ENCODE results near the gene KIF26B.

KIF26B gene

GRCh38 chr1:245173446-245174211 lies 18.8 kb downstream of the KIF26B start:
- DNase-seq, result no peak

DNA sequence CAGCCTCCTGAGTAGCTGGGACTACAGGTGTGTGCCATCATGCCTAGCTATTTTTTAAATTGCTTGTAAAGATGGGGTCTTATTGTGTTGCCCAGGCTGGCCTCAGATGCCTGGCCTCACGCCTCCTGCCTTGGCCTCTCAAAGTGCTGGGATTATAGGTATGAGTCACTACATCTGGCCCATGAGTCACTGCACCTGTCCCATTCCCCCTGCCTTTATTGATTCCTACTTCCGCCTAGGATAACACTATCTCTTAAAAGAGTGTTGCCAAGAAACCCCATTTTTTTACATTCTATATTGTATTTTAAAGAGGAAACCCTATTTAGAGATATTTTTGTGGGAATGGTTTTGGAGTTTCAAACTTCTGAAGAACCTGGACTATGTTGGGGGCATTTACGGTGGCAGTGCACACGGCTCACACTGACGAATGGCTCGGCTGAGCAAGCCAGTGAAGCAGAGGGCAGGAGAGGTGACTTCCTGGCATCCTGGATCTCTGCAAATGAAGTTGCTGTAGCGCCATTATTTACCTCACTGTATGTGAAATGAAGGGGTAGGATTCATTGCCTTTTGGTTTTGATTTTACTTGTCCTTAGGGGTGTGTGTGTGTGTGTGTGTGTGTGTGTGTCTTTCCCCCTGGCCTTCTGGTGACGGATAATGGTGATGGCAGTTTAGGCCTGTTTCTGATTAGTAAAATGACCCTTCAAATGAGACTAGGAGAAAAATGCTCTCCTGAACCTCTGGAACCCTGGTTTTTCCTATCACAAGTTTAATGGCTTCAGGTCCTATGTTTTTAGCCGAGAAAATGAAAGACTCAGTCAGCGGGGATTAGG lies 22.5 kb downstream of the KIF26B start:
- DNase-seq, result no peak

DNA sequence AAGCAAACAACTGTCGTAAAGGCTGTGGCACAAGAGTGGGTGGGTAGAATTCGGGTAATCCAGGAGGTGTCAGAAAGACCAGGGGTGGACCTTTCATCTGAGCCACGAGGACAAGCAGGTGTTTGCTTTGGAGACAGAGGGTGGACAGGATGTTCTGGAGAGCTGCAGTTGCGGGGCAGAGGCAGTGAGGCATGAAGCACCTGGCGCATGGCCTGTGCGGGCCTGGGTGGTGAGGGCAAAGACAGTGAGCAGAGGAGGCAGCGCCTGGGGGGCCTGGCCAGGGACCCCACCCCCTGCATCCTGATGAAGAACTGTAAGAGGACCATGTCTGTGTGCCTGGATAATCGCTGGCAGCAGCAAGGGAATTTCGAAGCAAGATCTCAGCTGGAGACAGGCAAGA lies 24.9 kb downstream of the KIF26B start:
- no peak for DNase-seq

- DNase-seq, result no peak
Observed at GRCh38 chr1:245180496-245181157, 25.8 kb downstream of the KIF26B start.

- DNase-seq, result no peak
Observed at GRCh38 chr1:245181158-245181517, 26.4 kb downstream of the KIF26B start.

GRCh38 chr1:245182028-245182427 lies 27.2 kb downstream of the KIF26B start:
- no peak for DNase-seq

- no peak for DNase-seq
Observed at GRCh38 chr1:245183429-245183828, 28.6 kb downstream of the KIF26B start.

DNA sequence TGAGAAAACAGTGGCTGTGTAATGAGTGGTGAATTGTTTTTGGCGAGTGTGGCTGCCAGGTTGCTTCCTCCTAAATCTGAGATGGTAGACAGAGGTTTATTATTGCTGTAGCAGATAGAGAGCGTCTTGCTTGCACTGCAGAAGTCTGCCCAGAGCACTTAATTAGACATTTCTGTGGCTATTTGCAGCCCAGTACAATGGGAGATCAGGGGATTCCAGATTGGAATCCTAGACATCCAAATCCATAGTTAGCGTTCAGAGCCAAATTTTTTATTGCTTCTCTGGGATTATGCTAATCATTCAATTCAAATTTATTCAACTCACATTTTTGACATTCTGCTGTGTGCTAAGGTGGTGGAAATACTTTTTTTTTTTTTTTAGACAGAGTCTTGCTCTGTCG lies 30.0 kb downstream of the KIF26B start:
- DNase-seq, result no peak

GRCh38 chr1:245188403-245188802 lies 33.6 kb downstream of the KIF26B start:
- DNase-seq, result no peak

DNA sequence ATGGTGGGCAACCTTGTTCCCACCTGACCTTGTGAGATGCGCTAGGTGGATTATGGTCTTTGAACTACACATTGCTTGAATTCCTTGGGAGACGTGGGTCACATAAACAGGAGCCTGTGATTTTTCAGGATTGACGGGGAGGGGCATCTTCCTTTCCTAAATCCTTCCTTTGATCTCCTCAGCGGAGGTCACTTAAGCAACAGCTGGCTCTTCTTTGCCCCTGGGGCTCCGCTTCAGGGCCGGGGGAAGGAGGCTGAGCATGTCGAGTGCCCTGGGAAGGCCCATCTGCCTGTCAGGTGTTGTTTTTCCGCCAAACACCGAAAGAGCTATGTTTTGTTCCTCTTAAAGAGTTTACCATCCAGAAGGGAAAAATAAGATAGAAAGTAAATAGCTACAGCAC lies 40.6 kb downstream of the KIF26B start:
- no peak for DNase-seq

DNA sequence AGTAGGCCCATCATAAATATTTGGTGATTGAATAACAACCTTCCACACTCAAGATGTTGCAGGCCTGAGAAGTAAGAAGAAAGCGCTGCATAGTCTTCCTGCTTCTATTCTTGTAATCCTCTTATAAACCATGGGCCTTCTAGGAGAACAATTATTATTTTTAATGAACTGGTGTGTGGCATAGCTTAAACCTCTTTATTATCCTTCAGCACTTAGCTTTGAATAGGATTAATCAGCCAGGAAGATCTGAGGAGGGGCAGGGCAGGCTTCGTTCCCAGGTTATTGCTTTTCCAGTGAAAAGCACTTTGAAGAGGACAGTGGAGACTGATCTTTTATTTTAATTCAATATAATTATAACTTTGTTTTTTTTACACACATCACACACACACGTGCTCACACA lies 42.3 kb downstream of the KIF26B start:
- no peak for DNase-seq

DNA sequence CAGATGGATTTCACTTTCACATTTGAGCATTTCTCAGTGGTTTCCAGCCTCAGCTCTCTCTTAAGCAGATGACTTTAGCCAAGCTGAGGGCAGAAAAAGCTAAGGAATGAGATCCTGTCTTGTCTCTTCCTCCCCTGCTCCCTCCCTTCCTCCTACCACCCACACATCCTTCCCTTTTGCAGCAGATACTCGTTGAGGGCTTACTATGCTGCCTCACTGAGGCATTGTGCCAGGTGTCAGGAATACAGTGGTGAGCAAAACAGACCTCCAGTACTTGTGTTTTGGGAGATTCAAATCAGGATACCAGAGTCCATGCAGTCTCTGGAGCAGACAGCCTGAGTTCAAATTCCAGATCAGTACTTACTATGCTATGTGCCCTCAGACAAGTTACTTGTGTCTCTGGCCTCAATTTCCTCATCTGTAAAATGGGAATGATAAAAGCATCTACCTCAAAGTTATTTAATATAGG lies 43.2 kb downstream of the KIF26B start:
- peak; percentile 22 for DNase-seq

GRCh38 chr1:245198748-245199516 lies 44.1 kb downstream of the KIF26B start:
- DNase-seq, result no peak

DNA sequence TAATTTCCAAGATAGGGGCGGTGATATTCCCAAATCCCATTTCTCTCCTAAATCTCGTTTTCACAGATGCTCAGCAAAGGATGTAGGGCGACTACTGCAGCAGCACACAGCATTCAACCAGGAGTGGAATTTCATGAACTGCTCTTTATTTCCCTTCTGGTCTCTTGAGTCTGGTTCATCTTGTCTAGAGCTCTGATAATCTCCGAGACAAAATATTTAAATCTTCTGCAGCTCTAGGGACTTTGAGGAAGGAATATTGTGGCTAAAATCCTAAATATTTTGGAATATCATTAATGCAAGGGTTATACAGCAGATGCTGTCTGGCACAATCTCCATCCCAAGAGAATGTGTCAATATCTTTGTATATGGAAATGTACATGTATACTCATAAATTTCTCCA lies 45.4 kb downstream of the KIF26B start:
- DNase-seq, result no peak

GRCh38 chr1:245201201-245201600 lies 46.4 kb downstream of the KIF26B start:
- DNase-seq, result no peak

GRCh38 chr1:245201827-245202226 lies 47.0 kb downstream of the KIF26B start:
- no peak for DNase-seq

- DNase-seq, result no peak
Observed at GRCh38 chr1:245205396-245205795, 50.6 kb downstream of the KIF26B start.

- no peak for DNase-seq
Observed at GRCh38 chr1:245205864-245206263, 51.1 kb downstream of the KIF26B start.

GRCh38 chr1:245207056-245207638 lies 52.4 kb downstream of the KIF26B start:
- DNase-seq, result no peak

GRCh38 chr1:245207801-245208200 lies 53.0 kb downstream of the KIF26B start:
- no peak for DNase-seq

DNA sequence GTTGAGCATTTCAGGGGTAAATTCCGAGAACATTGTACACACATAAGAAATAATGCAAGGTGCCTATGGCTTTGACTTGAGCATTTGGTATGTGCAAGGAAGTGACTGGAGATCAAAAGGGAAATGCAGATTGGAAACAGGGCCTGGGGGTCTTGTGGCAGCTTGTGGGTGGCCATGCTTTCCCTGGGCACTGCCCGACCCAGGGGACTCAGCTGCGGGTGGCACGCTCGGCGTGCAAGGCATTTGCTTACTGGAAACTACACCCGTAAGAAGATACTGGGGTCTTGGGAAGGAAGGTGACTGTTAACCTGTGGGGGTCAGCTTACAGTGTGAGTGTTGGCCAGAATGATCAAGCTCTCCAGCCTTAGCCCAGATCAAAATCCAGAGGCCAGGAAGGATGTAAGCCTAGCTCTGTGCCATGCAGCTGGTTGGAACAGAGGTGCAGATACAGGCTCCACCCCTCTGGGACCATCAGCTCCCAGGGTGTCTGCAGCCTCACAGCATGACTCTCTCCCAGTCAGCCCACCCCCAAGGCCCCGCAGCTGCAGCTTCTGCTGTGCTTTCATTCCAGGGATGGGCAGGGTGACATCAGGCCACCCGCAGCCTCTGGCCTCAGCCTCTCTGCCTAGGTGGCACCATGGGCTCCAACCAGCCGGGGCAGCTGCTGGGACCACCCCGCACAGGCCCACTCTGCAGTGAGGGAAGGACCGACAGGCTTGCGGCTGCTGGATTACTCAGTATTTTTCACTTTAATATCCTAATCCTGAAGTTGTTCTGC lies 55.1 kb downstream of the KIF26B start:
- DNase-seq, result no peak

Measured in kidney glomerular epithelial cell (primary cell).